HG02678 (cell line): ENCODE data around the gene WAS.
"Not testable (repeated sequence)": the region's sequence is repeated elsewhere in the genome, so short reads cannot be mapped to it uniquely, and the experiment has no call there.

ENCODE experiments used
- ATAC-seq: cut with Tn5 transposase; IDR thresholded peaks from one replicate; pipeline ENCODE4 v1.9.1; 2021; ENCODE audit warnings: mild to moderate bottlenecking, moderate library complexity; ENCODE audit not compliant: unreplicated experiment

The WAS gene

GRCh38 chrX:48684134-48684533, 535 bp downstream of the WAS start:
- ATAC-seq = no peak

DNA sequence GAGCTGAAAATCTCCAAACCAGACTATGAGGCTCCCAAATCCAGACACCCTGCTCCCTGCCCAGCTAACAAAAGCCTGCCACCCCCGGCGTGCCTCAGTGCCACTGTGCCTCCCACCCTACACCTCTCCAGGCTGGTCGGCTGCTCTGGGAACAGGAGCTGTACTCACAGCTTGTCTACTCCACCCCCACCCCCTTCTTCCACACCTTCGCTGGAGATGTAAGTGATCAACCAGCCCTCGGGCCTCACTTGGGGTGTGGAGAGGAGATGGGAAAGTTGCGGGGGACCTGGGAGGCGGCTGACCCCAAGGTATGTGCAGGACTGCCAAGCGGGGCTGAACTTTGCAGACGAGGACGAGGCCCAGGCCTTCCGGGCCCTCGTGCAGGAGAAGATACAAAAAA, 1.8 kb downstream of the WAS start:
- no peak for ATAC-seq

- ATAC-seq = no peak
These were observed 5.0 kb downstream of the WAS start for GRCh38 chrX:48688531-48689150.

DNA sequence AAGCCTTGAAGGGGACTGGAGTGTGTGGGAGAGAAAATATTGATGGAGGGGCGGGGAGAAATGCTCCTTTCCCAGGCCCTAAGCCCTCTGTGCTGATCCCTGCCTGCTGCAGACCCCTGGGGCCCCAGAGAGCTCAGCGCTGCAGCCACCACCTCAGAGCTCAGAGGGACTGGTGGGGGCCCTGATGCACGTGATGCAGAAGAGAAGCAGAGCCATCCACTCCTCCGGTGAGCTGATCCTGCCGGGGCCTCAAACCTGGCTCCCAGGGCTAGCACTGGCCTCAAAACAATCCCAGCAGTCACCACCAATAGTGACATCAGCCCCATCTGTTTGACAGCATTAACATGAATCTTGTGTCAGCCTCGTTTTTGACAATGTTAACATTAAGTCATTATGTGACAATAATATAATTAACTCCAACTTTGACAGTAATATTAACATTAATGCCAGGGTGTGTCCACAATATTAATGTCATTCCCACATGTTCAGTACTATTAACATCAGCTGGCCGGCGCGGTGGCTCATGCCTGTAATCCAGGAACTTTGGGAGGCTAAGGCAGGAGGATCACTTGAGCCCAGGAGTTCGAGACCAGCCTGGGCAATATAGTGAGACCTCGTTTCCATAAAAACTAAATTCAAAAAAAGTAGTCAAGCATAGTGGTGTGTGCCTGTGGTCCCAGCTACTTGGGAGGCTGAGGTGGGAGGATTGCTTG, 5.8 kb downstream of the WAS start:
- no peak for ATAC-seq

GRCh38 chrX:48691746-48692145, 8.1 kb downstream of the WAS start:
- ATAC-seq = not testable (repeated sequence)

DNA sequence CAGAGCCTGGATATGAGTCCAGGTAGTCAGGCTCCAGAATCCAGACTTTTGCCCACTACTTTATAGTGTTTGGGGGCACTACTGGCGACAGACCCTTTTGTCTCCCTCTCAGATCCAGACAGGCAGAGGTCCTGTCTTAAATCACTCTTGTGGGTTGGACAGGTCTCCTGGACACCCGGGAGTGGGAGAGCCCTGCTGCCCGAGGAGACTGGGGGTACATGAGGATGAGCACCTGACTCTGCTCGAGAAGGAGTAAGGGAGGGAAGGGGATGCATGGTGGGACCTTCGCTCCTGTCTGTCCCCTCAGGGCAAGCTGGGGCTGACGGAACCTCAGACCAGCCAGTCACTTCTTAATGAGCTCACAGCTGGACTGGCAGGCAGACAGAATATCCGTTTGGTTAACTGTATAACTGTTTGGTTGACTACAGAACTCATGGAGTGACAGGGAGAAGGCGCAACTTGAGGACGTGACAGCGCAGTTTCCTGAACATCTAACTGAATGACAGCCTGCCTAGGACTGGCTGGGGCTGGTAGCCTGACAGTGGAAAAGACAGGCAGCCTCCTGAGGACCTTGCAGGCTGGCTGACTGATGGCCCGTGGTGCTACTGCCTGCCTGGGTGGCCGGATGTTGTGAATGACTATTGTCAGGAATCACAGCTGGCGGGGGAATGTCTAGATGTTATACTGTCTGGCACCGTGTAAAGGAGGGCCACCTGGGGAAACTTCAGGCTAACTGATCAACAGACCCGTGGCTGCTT, 11.4 kb downstream of the WAS start:
- no peak for ATAC-seq

- ATAC-seq = no peak
These were observed 11.9 kb downstream of the WAS start for GRCh38 chrX:48695534-48695896.

- no peak for ATAC-seq
These were observed 12.3 kb downstream of the WAS start for GRCh38 chrX:48695925-48696300.

DNA sequence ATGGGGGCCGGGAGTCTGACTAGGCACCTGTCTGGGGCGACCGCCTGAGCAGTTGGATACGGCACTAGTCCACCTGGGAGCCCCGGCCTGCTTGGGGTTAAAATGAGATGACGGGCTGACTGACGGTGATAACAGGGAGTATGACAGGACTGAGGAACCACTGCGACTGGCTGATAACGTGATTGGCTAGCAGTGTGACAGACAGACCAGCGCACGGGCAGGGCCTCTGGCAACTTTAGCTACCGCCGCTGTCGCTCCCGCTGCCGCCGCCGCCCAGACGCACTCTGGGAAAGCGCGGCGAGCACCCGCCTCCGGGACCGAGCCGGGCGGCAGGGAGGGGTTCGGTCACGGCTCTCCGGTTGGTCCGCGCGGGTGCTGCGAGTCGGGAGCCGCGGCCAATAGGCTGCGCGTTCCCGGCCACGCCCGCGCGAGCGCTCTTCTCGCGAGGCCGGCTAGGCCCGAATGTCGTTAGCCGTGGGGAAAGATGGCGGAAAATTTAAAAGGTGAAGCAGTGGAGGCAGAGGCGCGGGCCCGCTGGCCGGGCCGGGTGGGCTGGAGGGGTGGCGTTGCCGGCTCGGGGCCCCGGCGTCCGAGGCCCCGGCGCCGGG, 12.8 kb downstream of the WAS start, which contains the start of gene SUV39H1:
SUV39H1 (plus strand) TSS at position 434 of the 608 bp plus-strand sequence; CDS start at position 485, 51 bp downstream.
- peak; percentile 95 for ATAC-seq

GRCh38 chrX:48696909-48697727, 13.5 kb downstream of the WAS start:
- ATAC-seq = peak; percentile 19

GRCh38 chrX:48698306-48698705, 14.7 kb downstream of the WAS start:
- ATAC-seq = no peak

DNA sequence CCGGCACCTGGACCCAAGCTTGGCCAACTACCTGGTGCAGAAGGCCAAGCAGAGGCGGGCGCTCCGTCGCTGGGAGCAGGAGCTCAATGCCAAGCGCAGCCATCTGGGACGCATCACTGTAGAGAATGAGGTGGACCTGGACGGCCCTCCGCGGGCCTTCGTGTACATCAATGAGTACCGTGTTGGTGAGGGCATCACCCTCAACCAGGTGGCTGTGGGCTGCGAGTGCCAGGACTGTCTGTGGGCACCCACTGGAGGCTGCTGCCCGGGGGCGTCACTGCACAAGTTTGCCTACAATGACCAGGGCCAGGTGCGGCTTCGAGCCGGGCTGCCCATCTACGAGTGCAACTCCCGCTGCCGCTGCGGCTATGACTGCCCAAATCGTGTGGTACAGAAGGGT, 16.6 kb downstream of the WAS start:
- no peak for ATAC-seq

GRCh38 chrX:48700951-48701653, 17.5 kb downstream of the WAS start:
- ATAC-seq = no peak

- no peak for ATAC-seq
These were observed 18.4 kb downstream of the WAS start for GRCh38 chrX:48702032-48702431.

- ATAC-seq = no peak
These were observed 19.1 kb downstream of the WAS start for GRCh38 chrX:48702716-48703115.

- ATAC-seq = no peak
These were observed 19.6 kb downstream of the WAS start for GRCh38 chrX:48703228-48703627.

DNA sequence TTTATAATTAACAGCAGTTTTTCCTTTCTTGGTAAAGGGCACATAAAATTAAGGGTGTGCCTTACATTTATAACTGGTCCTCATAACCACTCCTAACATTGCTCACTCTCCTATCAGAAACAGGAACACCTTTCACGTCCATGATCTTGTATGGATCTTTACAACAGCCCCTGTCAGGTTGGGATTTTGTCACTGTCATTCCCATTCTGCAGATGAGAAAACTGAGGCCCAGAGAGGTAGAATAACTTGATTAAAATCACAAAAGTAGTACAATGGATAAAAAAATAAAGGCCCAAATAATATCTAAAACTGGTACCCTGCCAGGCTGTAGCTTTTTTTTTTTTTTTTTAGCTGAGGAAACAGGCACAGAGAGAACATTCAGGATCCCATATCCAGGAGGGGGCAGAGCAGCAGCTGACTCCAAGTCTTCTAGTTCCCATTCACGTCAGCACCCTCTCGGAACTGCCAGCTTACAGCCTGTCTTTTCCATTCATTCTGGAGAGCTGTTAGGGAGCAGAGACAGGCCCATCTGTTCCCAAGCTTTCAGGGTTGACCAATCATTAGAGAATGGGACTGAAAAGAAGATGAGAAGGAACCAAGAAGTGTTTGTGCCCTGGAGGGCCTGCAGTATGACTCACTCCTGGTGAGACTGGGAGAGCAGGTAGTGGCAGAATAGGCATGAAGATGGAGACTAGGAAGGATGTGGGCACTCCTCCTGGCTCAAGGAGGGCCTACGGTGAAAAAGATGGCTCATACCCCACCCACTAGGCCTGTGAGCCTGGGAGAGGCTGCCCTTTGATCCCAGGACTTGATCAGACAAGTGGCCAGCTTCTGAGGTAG, 20.3 kb downstream of the WAS start:
- no peak for ATAC-seq

DNA sequence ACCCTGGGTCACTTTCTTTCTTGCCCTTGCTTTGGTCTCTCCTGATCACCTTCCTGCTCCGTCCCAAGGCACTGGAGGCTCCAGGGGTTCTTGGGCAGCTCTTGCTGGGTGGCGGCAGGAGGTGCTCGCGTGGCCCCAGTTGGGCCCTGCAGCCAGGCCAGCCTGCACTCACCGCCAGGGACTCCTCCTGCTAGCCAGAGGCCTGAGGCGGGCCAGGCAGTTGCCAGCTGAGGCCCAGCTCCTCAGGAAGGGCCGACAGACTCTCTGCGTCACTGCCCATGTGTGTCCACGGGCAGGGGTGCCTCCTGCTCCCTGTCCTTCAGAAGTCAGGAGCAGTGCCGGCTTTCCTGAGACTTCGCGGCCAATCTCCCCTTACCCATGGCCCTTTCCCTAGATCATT, 22.3 kb downstream of the WAS start:
- ATAC-seq = no peak

- ATAC-seq = no peak
These were observed 26.0 kb downstream of the WAS start for GRCh38 chrX:48709522-48710112.
